Spleen (tissue), 11 donors: Measurements from ENCODE around the gene TLK1. TPM values are rescaled to one million over a fixed set of nuclear protein-coding genes. Genes with fewer than 3 reads are reported as not detected.

Experiments
- DNase-seq: peaks from one replicate; pipeline ENCODE4 v3.0.0-alpha.2; 2020
- H3K27ac ChIP-seq, 8 donors: fragments of 200-600 bp; sonication (generic) in 7 of 8; 1 replicate in 4 of 8; 2 replicates in 4 of 8; pipeline versions ENCODE4 v1.5.0 to v1.8.0; 2016 to 2021; ENCODE audit warnings: inconsistent platforms in 4 of 8, mild to moderate bottlenecking in 4 of 8, moderate library complexity in 1 of 8
- H3K27me3 ChIP-seq, 7 donors: fragments of 200-600 bp; sonication (generic) in 6 of 7; replicated peaks in 1 of 7; 1 replicate in 4 of 7; 2 replicates in 3 of 7; pipeline versions ENCODE4 v1.5.0 to v1.8.0; 2016 to 2021; ENCODE audit warnings: inconsistent platforms in 3 of 7, mild to moderate bottlenecking in 1 of 7
- H3K36me3 ChIP-seq, 6 donors: fragments of 200-600 bp; sonication (generic) in 5 of 6; 1 replicate in 4 of 6; 2 replicates in 2 of 6; pipeline versions ENCODE4 v1.5.0 to v1.8.0; 2016 to 2021; ENCODE audit warnings: inconsistent platforms in 2 of 6
- H3K4me1 ChIP-seq, 6 donors: fragments of 200-600 bp; sonication (generic) in 5 of 6; 1 replicate in 3 of 6; 2 replicates in 3 of 6; pipeline versions ENCODE4 v1.5.0 to v1.8.0; 2016 to 2021; ENCODE audit warnings: inconsistent platforms in 3 of 6
- H3K4me3 ChIP-seq, 8 donors: fragments of 200-600 bp; sonication (generic) in 7 of 8; 1 replicate in 4 of 8; 2 replicates in 4 of 8; pipeline versions ENCODE4 v1.5.0 to v1.8.0; 2016 to 2021; ENCODE audit warnings: inconsistent platforms in 4 of 8, mild to moderate bottlenecking in 4 of 8, moderate library complexity in 2 of 8
- H3K9me3 ChIP-seq, 8 donors: fragments of 200-600 bp; sonication (generic) in 7 of 8; 1 replicate in 4 of 8; 2 replicates in 4 of 8; pipeline versions ENCODE4 v1.5.0 to v1.8.0; 2016 to 2021; ENCODE audit warnings: inconsistent platforms in 4 of 8
- POLR2A ChIP-seq, 3 donors: fragments of 450-650 bp; IDR thresholded peaks; one replicate each; pipeline ENCODE4 v1.5.1; 2017; ENCODE audit warnings: antibody characterized with exemption in 3 of 3, mild to moderate bottlenecking in 1 of 3
- POLR2AphosphoS5 ChIP-seq, 3 donors: sonication (generic); formaldehyde crosslinking; IDR thresholded peaks; one replicate each; pipeline ENCODE4 v1.5.1; 2017; ENCODE audit warnings: antibody characterized with exemption in 3 of 3
- WGBS, 5 donors: extraction: QIAGEN DNeasy Blood & Tissue Kit in 3 of 5; methylation state at CpG; one replicate each; pipeline versions ENCODE4 v1.1.5 to v1.1.7; 2013 to 2018; 5-methylcytosine and 5-hydroxymethylcytosine counted together
- intact Hi-C: fragments of 100-400 bp; cut with DNase I; formaldehyde crosslinking; loops from one replicate; pipeline ENCODE4 v1.15.0; 2023; ENCODE audit warnings: low total_unique reads
- polyA plus RNA-seq, 3 donors: library from polyadenylated mRNA; stranded (reverse); fragments of 200-250 nt; gene quantifications; one replicate each; pipeline ENCODE4 v1.2.1, GENCODE V29; 2013
- total RNA-seq, 7 donors: library from RNA; depleted of rRNA in 3 of 7; stranded (reverse); fragments of >200 nt in 3 of 7; fragmentation: NEBNext Ultra II Directional in 4 of 7; extraction: Animal tissue kit (Norgen Biotek cat#: 25700) in 4 of 7; gene quantifications; one replicate each; pipeline versions ENCODE4 v1.1.0 to v1.2.1, GENCODE V29; 2016 to 2021
- TF ChIP-seq, protein P1 (sequence below), 11 experiments: fragments of 200-600 bp in 7 of 11; fragments of 450-650 bp in 4 of 11; sonication (generic) in 4 of 11; IDR thresholded peaks in 8 of 11; conservative IDR thresholded peaks in 3 of 11; 1 replicate in 7 of 11; 2 replicates in 4 of 11; pipeline versions ENCODE4 v1.4.0 to v1.8.0; 2016 to 2021; ENCODE audit warnings: antibody characterized with exemption in 11 of 11, inconsistent platforms in 4 of 11, mild to moderate bottlenecking in 1 of 11
- donor health status: healthy with polysubstance abuse.
- donor health status: DM: no; HTN: no; CAD: no; lungs with moderate emphysema.
- donor health status: DM: no; HTN: no; CAD: no.
- donor health status: Bipolar disorder and iron deficiency.
- donor health status: healthy.
- donor health status: DM: no; HTN: no; CAD: no.
- donor health status: DM: yes; HTN: yes; CAD: no.

Gene TLK1
- total and polyA plus RNA-seq, 10 donors: 19.7 to 100.0 (median 81.7) TPM

DNA sequence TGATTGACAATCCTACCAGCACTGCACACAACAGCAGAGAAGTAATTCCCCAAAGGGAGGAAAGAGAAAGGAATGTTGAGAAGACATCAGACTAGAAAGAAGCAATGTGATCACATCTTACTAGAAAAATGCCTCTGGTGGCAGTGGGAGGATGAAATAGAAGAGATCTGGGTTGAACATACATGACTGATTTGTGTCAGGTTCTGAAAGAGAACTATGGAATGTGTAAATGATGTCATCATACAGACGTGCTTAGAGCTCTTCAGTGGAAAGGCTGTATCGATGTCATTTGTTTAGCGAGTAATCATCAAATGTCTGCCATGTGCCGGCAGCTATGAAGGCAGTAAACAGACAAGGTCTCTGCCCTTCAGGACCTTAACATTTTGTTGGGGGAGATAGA is 206.8 kb downstream of the TLK1 start:
- no peak overlapping the region for H3K27ac ChIP-seq
- DNase-seq: no peak
- no peaks in the 10 kb centered on the region for H3K9me3 ChIP-seq
- 62 to 87% (median 74%) methylated on average over 4 of the region's 4 CpGs for WGBS, 5 donors
- intact Hi-C loops: no loop called here
- peaks cover 0 to 100% (median 90%) of the 10 kb centered on the region in 6 donors for H3K36me3 ChIP-seq
- peaks cover 0 to 25% (median 14%) of the 10 kb centered on the region in 6 donors for H3K4me1 ChIP-seq
- no peak overlapping the region for H3K4me3 ChIP-seq
- TF ChIP-seq, protein P1, sequence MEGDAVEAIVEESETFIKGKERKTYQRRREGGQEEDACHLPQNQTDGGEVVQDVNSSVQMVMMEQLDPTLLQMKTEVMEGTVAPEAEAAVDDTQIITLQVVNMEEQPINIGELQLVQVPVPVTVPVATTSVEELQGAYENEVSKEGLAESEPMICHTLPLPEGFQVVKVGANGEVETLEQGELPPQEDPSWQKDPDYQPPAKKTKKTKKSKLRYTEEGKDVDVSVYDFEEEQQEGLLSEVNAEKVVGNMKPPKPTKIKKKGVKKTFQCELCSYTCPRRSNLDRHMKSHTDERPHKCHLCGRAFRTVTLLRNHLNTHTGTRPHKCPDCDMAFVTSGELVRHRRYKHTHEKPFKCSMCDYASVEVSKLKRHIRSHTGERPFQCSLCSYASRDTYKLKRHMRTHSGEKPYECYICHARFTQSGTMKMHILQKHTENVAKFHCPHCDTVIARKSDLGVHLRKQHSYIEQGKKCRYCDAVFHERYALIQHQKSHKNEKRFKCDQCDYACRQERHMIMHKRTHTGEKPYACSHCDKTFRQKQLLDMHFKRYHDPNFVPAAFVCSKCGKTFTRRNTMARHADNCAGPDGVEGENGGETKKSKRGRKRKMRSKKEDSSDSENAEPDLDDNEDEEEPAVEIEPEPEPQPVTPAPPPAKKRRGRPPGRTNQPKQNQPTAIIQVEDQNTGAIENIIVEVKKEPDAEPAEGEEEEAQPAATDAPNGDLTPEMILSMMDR (IDR thresholded peaks at IDR 0.05 in 8 of 11, conservative IDR thresholded peaks at IDR 0.05 in 3 of 11): no peak
- no peaks in the 10 kb centered on the region for H3K27me3 ChIP-seq

DNA sequence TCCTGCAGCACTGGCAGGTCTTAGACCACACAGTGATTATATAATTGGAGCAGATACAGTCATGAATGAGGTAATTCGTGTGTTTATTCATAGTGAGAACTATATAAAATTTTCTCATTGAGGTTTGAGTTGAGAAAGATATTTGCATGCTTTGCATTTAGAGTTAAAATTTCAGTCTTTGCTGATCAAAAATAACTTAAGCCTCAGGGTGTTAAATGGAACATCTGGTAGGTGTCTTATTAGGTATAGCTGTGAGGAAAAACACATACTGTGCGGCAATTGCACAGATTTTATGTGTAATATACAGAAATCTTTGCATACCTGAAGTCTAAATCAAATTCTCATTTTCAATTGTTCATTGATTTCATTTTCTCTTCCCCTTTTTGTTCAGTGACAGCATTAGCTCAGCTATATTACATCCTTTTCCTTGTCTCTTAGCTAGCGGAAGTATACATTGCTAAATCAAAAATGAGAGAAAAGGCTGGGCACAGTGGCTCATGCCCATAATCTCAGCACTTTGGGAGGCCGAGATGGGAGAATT is 210.4 kb downstream of the TLK1 start:
- TF ChIP-seq POLR2A (IDR thresholded peaks at IDR 0.05): no peak
- TF ChIP-seq POLR2AphosphoS5 (IDR thresholded peaks at IDR 0.05): no peak
- TF ChIP-seq, protein P1 (IDR thresholded peaks at IDR 0.05 in 8 of 11, conservative IDR thresholded peaks at IDR 0.05 in 3 of 11): no peak
- DNase-seq: no peak
- peaks cover 0 to 37% (median 14%) of the 10 kb centered on the region in 6 donors for H3K4me1 ChIP-seq
- 61 to 71% (median 65%) methylated on average over 4 of the region's 4 CpGs for WGBS, 5 donors
- no peaks in the 10 kb centered on the region for H3K27me3 ChIP-seq
- intact Hi-C loops: no loop called here
- H3K4me3 ChIP-seq: no peak overlapping the region
- peak overlapping the region in 6 of 8 donors; percentile 3 to 77 (median 64) for H3K27ac ChIP-seq
- H3K36me3 ChIP-seq: peaks cover 0 to 70% (median 57%) of the 10 kb centered on the region in 6 donors
- no peaks in the 10 kb centered on the region for H3K9me3 ChIP-seq

DNA sequence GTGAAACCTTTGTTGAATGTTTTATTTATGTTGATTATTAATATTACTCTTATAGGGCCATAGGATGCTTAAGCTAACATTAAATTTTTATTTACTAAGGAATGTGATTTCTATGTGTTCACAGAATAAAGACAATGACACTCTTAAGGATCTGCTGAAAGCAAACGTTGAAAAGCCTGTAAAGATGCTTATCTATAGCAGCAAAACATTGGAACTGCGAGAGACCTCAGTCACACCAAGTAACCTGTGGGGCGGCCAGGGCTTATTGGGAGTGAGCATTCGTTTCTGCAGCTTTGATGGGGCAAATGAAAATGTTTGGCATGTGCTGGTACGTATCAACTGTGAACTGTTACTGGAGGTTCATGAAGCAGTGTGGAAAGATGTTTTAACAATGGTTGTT is 211.3 kb downstream of the TLK1 start:
- H3K9me3 ChIP-seq: no peaks in the 10 kb centered on the region
- TF ChIP-seq, protein P1 (IDR thresholded peaks at IDR 0.05 in 8 of 11, conservative IDR thresholded peaks at IDR 0.05 in 3 of 11): no peak
- TF ChIP-seq POLR2A (IDR thresholded peaks at IDR 0.05): no peak
- TF ChIP-seq POLR2AphosphoS5 (IDR thresholded peaks at IDR 0.05): no peak
- no peak overlapping the region for H3K4me3 ChIP-seq
- WGBS, 5 donors: 81 to 88% (median 85%) methylated on average over 5 of the region's 5 CpGs
- DNase-seq: no peak
- intact Hi-C loops: no loop called here
- H3K27me3 ChIP-seq: no peaks in the 10 kb centered on the region
- peak overlapping the region in 1 of 8 donors; percentile 77 for H3K27ac ChIP-seq
- H3K4me1 ChIP-seq: peaks cover 0 to 37% (median 14%) of the 10 kb centered on the region in 6 donors
- peaks cover 0 to 61% (median 48%) of the 10 kb centered on the region in 6 donors for H3K36me3 ChIP-seq

DNA sequence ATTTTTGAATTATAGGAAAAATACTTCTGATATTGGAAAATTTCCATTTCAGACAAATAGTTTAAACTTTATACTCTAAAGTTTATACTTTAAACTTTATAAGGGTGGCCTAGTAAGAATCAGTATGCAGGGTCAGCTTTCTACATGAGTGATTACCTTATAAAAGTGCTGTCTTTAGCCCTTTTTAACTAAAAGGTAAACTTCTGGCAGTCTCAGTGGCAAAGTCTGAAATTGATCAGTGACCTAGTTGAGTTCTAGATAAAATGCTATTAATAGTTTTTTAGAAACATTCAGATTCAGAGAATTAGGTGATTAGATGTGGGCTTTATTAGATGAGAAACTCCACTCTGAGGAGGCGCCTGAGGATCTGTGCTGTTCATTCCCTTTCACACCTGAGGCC is 216.1 kb downstream of the TLK1 start:
- H3K9me3 ChIP-seq: no peaks in the 10 kb centered on the region
- intact Hi-C loops: no loop called here
- H3K36me3 ChIP-seq: peaks cover 0 to 13% (median 2%) of the 10 kb centered on the region in 6 donors
- H3K27ac ChIP-seq: no peak overlapping the region
- TF ChIP-seq, protein P1 (IDR thresholded peaks at IDR 0.05 in 8 of 11, conservative IDR thresholded peaks at IDR 0.05 in 3 of 11): no peak
- TF ChIP-seq POLR2A (IDR thresholded peaks at IDR 0.05) (no peak), POLR2AphosphoS5 (IDR thresholded peaks at IDR 0.05) (no peak)
- 85 to 98% (median 96%) methylated on average over 1 of the region's 1 CpG for WGBS, 5 donors
- DNase-seq: no peak
- no peaks in the 10 kb centered on the region for H3K27me3 ChIP-seq
- no peak overlapping the region for H3K4me3 ChIP-seq
- peaks cover 3 to 56% (median 29%) of the 10 kb centered on the region in 6 donors for H3K4me1 ChIP-seq
